NCI-H187 (cell line): Measurements from ENCODE around the gene UHRF2.
"Not testable (repeated sequence)": the region's sequence is repeated elsewhere in the genome, so short reads cannot be mapped to it uniquely, and the experiment has no call there.

ENCODE experiments used
- DNase-seq, 2 experiments: peaks; one replicate each; lab custom pipeline; 2025; lab: John Stamatoyannopoulos, UW

UHRF2 gene

GRCh38 chr9:6428940-6429889, 16.2 kb downstream of the UHRF2 start:
- no peak for DNase-seq

DNA sequence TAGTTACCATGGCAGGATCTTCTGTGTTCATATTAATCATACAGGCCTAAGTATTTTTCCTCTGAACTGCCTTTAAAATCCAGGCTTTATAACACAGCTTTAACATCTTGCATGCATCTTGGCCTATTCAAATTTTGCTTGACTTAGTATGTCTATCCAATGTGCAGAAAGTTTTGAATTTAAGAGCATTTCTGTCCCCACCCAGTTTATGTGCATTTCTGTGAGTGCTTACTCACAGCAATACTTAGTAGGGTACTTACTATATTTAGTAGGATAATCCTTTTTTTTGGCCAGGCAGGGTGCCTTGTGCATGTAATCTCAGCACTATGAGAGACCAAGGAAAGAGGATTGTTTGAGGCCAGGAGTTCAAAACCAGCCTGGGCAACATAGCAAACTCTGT, 18.0 kb downstream of the UHRF2 start:
- DNase-seq = no peak

GRCh38 chr9:6433410-6433809, 20.4 kb downstream of the UHRF2 start:
- no peak for DNase-seq

DNA sequence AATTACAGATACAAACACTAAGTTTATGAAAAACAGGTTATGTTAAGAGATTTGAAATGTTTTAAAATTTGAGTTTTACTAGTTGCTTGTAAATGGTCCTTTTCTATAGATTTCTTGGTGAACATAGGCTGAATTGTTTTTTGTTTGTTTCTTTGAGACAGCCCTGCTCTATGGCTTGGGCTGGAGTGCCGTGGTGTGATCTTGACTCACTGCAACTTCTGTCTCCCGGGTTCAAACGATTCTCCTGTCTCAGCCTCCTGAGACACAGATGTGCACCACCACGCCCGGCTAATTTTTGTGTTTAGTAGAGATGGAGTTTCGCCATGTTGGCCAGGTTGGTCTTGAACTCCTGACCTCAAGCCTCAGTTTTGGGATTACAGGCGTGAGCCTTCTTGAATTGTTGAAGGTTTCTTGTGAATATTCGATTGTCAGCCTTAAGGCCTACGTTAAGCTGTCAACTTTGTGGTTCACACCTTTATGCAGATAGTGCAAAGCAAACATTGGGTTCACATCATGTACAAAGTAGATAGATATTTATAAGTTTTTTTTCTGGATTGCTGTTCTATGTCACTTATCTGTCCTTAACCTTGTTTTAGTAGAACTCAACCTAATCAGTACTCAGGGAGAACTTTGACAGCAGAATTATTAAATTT, 26.2 kb downstream of the UHRF2 start:
- no peak for DNase-seq

GRCh38 chr9:6440405-6440804, 27.4 kb downstream of the UHRF2 start:
- DNase-seq = no peak

DNA sequence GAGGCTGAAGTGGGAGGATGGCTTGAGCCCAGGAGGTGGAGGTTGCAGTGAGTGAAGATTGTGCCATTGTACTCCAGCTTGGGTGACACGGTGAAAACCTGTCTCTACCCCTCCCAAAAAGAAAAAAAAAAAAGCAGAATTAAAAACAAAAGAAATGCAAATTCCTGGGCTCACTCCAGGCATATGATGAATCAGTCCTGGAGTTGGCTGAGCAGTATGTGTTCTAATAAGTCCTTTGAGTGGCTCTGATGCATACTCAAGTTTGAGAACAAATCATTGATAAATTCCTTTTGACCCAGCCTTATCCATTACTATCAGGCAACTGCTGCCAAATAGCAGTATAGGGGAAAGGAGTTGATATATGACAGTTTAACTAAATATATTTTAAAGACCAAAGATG, 28.3 kb downstream of the UHRF2 start:
- no peak for DNase-seq

GRCh38 chr9:6443661-6444060, 30.7 kb downstream of the UHRF2 start:
- no peak for DNase-seq

GRCh38 chr9:6444128-6444527, 31.1 kb downstream of the UHRF2 start:
- DNase-seq = no peak

DNA sequence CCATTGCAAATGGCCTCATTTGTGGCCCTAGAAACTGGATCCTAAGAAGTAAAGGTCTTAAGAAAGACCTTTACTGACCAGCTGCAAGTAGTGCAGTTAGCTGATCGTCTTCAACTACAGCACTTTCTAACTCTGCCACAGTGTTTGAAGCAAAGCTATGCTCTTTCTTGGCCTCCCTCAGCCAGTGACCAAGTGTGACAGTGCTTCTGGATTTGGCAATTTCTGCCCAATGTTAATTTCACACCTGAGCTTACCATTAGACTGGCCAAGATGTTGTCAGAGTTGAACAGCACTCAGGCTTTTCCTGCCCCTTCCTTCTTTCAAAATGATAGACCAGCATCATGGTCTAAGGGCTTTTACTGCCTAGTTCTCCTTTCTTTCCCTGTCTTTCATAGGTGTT, 36.1 kb downstream of the UHRF2 start:
- no peak for DNase-seq

DNA sequence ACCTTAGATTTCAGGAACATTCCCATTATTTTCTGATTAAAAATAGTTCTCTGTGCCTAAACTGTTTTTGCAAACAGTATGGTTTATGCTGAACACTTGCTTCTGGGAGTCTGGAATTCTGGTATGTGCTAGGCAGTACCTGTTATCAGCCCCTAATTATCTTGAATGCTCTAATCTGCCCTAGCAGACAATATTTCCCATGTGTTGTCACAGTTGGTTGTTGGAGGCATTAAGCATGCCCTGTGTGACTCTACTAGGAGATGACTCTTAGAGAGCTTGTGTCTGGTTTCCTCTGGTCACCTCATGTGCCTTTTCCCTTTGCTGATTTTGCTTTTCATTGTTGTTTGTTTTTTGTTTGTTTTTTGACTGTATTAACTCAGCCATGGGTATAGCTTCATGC, 36.6 kb downstream of the UHRF2 start:
- DNase-seq = no peak

DNA sequence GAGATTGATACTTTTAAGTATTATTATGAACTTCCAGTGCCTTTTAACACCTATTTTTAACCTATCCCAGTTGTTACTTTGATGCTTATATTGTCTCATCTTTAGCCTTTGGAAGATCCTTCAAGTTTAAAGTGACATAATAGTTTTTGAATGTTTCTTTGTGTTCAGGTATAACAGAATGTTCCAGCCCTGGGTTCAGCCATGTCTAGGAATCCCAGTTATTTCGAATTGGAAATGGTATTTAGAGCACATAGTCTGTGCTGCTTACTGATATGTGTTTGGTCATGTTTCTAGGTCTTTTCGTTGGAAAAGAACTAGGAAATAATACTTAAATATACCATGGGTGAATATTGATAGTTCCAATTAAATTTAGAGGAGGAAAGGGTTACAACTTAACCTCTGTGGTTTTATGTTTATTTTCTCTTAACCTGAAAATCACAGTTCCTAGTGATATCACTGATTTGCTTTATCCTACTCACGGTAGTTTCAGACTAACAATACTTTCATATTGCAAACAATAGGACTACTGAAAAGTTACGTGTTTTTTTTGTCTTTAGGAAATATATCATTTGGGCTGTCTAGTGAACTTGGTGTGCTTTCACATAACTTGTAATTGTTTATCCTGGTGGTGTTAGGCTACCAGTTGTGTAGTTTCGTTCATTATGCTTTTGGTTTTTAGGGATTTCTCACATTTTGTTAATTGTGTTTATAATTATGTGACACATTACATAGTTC, 37.8 kb downstream of the UHRF2 start:
- no peak for DNase-seq

DNA sequence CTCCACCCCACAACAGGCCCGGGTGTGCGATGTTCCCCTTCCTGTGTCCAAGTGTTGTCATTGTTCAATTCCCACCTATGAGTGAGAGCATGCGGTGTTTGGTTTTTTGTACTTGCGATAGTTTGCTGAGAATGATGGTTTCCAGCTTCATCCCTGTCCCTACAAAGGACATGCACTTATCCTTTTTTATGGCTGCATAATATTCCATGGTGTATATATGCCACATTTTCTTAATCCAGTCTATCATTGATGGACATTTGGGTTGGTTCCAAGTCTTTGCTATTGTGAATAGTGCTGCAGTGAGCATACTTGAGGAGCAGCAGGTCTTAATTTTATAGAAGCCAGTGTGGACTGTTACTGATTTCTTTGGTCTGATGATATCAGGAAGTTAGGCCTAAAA, 42.3 kb downstream of the UHRF2 start:
- not testable (repeated sequence) for DNase-seq

GRCh38 chr9:6458704-6459103, 45.7 kb downstream of the UHRF2 start:
- not testable (repeated sequence) for DNase-seq

DNA sequence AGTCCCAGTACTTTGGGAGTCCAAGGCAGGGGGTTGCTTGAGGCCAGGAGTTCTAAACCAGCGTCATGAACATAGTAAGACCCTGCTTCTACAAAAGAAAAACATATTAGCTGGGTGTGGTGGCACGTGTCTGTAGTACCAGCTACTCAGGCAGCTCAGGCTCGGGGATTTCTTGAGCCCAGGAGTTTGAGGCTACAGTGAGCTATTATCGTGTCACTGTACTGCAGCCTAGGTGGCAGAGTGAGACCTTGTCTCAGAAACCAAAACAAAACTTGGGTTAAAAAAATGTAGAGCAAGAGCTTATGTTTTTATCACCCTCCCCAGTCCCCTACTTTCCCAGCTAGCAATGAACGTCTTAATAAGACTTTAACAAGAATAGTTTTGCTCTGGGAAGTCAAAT, 46.7 kb downstream of the UHRF2 start:
- DNase-seq = no peak

DNA sequence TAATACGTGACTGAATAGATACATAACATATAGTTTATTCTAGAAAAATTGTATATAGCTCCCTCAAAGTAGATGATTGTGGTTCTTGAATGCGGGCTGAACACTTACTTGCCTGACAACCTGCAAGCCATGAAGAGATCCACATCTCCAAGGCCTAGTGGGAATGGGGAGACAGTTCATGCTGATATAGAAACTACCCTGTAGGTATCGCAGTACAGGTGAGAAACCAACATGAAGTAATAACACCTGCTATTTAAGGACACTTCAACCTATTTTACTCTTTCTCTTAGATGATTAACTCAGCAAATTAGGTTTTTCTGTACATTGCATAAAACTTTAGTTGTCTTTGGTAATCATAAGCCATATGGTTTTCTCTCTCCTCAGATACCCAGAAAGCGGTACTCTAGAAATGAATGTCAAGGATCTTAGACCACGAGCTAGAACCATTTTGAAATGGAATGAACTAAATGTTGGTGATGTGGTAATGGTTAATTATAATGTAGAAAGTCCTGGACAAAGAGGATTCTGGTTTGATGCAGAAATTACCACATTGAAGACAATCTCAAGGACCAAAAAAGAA, 47.3 kb downstream of the UHRF2 start:
- DNase-seq = no peak

- DNase-seq = no peak
Measured at GRCh38 chr9:6461619-6462018, 48.6 kb downstream of the UHRF2 start.

- no peak for DNase-seq
Measured at GRCh38 chr9:6467006-6467625, 54.1 kb downstream of the UHRF2 start.

DNA sequence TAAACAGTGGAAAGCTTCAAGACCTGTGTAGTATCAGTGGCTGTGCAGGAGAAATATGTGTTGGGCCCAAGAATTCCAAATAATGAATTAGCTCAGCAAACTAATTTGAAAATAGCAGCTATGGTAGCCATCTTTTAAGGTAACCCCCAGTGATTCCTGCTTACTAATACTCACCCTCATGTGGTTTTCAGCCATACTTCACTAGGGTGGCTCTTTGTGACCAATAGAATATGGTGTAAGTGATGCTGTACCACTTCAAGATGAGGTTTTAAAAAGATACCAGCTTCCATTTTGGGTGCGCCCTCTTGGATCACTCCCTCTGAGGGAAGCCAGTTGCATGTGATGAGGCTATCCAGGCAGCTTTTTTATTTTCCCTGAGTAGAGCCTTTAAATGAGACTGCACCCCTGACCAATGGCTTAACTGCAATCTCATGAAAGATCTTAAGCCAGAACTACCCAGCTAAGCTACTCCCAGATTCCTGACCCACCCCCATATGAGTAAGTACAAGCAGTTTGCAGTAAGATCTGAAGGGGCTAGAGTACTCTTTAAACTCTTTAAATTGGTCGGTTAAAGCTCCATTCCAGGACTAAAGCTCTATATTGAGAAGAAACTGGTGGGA, 58.3 kb downstream of the UHRF2 start:
- DNase-seq = no peak

DNA sequence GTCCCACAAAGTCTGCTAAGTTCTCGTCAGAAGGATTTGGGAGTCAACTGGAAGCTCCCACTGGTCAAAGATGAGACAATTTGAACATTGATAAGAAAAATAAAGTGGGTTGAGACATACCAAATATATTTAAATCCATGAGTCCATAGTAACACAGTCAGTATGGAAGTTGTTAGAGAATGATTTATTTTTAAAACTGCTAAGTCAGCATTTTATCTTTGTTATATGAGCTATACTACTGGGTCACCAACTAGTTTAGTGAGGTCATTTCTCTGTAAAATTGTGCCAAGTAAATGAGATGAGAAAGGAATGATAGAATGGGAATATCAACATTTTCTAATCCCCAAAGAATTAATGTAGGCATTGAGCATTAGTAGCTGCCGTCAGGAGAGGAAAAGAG, 60.2 kb downstream of the UHRF2 start:
- DNase-seq = no peak

DNA sequence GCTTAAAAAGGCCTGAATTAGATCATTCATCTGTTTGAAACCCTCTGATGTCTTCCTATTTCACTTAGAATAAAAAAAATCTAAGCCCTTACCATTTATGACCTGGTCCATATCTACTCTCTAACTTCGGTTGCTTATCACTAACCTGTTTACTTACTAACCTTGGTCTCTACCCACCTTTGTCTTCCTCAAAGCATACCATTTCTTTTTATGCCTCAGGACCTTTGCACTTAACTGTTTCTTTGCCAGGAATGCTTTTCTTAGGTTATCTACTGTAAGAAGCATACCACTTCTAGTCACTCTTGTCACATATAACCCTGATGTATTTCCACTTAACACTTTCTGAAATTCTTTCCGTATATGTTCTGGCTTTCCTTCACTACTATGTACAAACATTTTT, 67.0 kb downstream of the UHRF2 start:
- no peak for DNase-seq

GRCh38 chr9:6484210-6484609, 71.2 kb downstream of the UHRF2 start:
- no peak for DNase-seq
